Dendritic cell treated with granulocyte-macrophage colony-stimulating factor and Interleukin-4, amounts not matched to agents 40 ng/mL and 50 ng/mL, for 4 days (primary cell): Measurements from ENCODE around the gene PHF10.

Source experiments
- H3K27ac Mint-ChIP-seq: one replicate; pipeline ENCODE4 v1.8.0; 2022; ENCODE audit warnings: mild to moderate bottlenecking, mixed read lengths
- H3K27me3 Mint-ChIP-seq: one replicate; pipeline ENCODE4 v1.8.0; 2022; ENCODE audit warnings: mild to moderate bottlenecking, mixed read lengths
- H3K36me3 Mint-ChIP-seq: one replicate; pipeline ENCODE4 v1.8.0; 2022; ENCODE audit warnings: low read depth, mixed read lengths
- H3K4me1 Mint-ChIP-seq: one replicate; pipeline ENCODE4 v1.8.0; 2022; ENCODE audit warnings: low read depth, mixed read lengths
- H3K4me3 Mint-ChIP-seq: one replicate; pipeline ENCODE4 v1.8.0; 2022; ENCODE audit warnings: mild to moderate bottlenecking, moderate library complexity, mixed read lengths
- H3K9me3 Mint-ChIP-seq: one replicate; pipeline ENCODE4 v1.8.0; 2022; ENCODE audit warnings: mixed read lengths
- intact Hi-C: fragments of 100-400 bp; cut with micrococcal nuclease; formaldehyde crosslinking; loops from one replicate; pipeline ENCODE4 v1.15.0; 2022

Gene PHF10

GRCh38 chr6:169738204-169738975 lies 14.1 kb upstream of the PHF10 start:
- Mint-ChIP-seq H3K4me1 (no peaks in the 10 kb centered on the region), H3K27ac (no peak overlapping the region), H3K27me3 (peaks cover 17% of the 10 kb centered on the region), H3K36me3 (no peaks in the 10 kb centered on the region), H3K9me3 (no peaks in the 10 kb centered on the region), H3K4me3 (no peak overlapping the region)
- intact Hi-C loops = no loop called here

GRCh38 chr6:169729961-169730360 lies 5.7 kb upstream of the PHF10 start:
- no peak overlapping the region for H3K27ac Mint-ChIP-seq
- H3K4me1 Mint-ChIP-seq = no peaks in the 10 kb centered on the region
- H3K9me3 Mint-ChIP-seq = no peaks in the 10 kb centered on the region
- H3K4me3 Mint-ChIP-seq = no peak overlapping the region
- intact Hi-C loops = no loop called here
- no peaks in the 10 kb centered on the region for H3K36me3 Mint-ChIP-seq
- H3K27me3 Mint-ChIP-seq = peaks cover 14% of the 10 kb centered on the region

- Mint-ChIP-seq H3K36me3 (peaks cover 7% of the 10 kb centered on the region), H3K9me3 (no peaks in the 10 kb centered on the region), H3K4me1 (peaks cover 10% of the 10 kb centered on the region), H3K27me3 (peaks cover 4% of the 10 kb centered on the region), H3K4me3 (no peak overlapping the region), H3K27ac (no peak overlapping the region)
- intact Hi-C loops = no loop called here
Observed at GRCh38 chr6:169726963-169727362, 2.7 kb upstream of the PHF10 start.

GRCh38 chr6:169726049-169726400 lies 1.7 kb upstream of the PHF10 start:
- H3K27ac Mint-ChIP-seq = no peak overlapping the region
- H3K9me3 Mint-ChIP-seq = no peaks in the 10 kb centered on the region
- no peak overlapping the region for H3K4me3 Mint-ChIP-seq
- intact Hi-C loops = no loop called here
- peaks cover 7% of the 10 kb centered on the region for H3K36me3 Mint-ChIP-seq
- peaks cover 10% of the 10 kb centered on the region for H3K4me1 Mint-ChIP-seq
- peaks cover 4% of the 10 kb centered on the region for H3K27me3 Mint-ChIP-seq

GRCh38 chr6:169725125-169726048 lies 1.1 kb upstream of the PHF10 start:
- Mint-ChIP-seq H3K27me3 (peaks cover 4% of the 10 kb centered on the region), H3K9me3 (no peaks in the 10 kb centered on the region), H3K4me1 (peaks cover 14% of the 10 kb centered on the region), H3K4me3 (peak overlapping the region; percentile 69), H3K27ac (peak overlapping the region; percentile 41), H3K36me3 (peaks cover 7% of the 10 kb centered on the region)
- intact Hi-C loops = no loop called here

GRCh38 chr6:169723991-169724493 lies 258 bp downstream of the PHF10 start:
- peak overlapping the region; percentile 71 for H3K4me3 Mint-ChIP-seq
- H3K9me3 Mint-ChIP-seq = no peaks in the 10 kb centered on the region
- intact Hi-C loops = loop anchor here (1.0 kb wide), 2 partner anchors 22 to 27 kb away; partner anchors contain the start of genes C6orf120, DYNLT2, ERMARD and WDR27
- peaks cover 7% of the 10 kb centered on the region for H3K36me3 Mint-ChIP-seq
- H3K27ac Mint-ChIP-seq = peak overlapping the region; percentile 47
- H3K27me3 Mint-ChIP-seq = peaks cover 4% of the 10 kb centered on the region
- H3K4me1 Mint-ChIP-seq = peaks cover 19% of the 10 kb centered on the region

- H3K27me3 Mint-ChIP-seq = peaks cover 4% of the 10 kb centered on the region
- peak overlapping the region; percentile 94 for H3K27ac Mint-ChIP-seq
- intact Hi-C loops = loop anchor here (1.0 kb wide), 2 partner anchors 21 to 28 kb away; partner anchors contain the start of genes C6orf120, DYNLT2, ERMARD and WDR27
- peak overlapping the region; percentile 97 for H3K4me3 Mint-ChIP-seq
- peaks cover 19% of the 10 kb centered on the region for H3K4me1 Mint-ChIP-seq
- peaks cover 7% of the 10 kb centered on the region for H3K36me3 Mint-ChIP-seq
- H3K9me3 Mint-ChIP-seq = no peaks in the 10 kb centered on the region
Observed at GRCh38 chr6:169723200-169723909, 945 bp downstream of the PHF10 start.

- peaks cover 19% of the 10 kb centered on the region for H3K4me1 Mint-ChIP-seq
- H3K27ac Mint-ChIP-seq = peak overlapping the region; percentile 94
- intact Hi-C loops = loop anchor here (1.0 kb wide), 2 partner anchors 20 to 29 kb away; partner anchors contain the start of genes C6orf120, DYNLT2, ERMARD and WDR27
- peak overlapping the region; percentile 97 for H3K4me3 Mint-ChIP-seq
- peaks cover 7% of the 10 kb centered on the region for H3K36me3 Mint-ChIP-seq
- H3K27me3 Mint-ChIP-seq = peaks cover 4% of the 10 kb centered on the region
- no peaks in the 10 kb centered on the region for H3K9me3 Mint-ChIP-seq
Observed at GRCh38 chr6:169722362-169723199, 1.7 kb downstream of the PHF10 start.

- peaks cover 27% of the 10 kb centered on the region for H3K36me3 Mint-ChIP-seq
- H3K27me3 Mint-ChIP-seq = no peaks in the 10 kb centered on the region
- intact Hi-C loops = no loop called here
- H3K9me3 Mint-ChIP-seq = no peaks in the 10 kb centered on the region
- H3K27ac Mint-ChIP-seq = no peak overlapping the region
- H3K4me3 Mint-ChIP-seq = no peak overlapping the region
- peaks cover 19% of the 10 kb centered on the region for H3K4me1 Mint-ChIP-seq
Observed at GRCh38 chr6:169720207-169720855, 4.0 kb downstream of the PHF10 start.

- Mint-ChIP-seq H3K4me1 (peaks cover 19% of the 10 kb centered on the region), H3K27me3 (no peaks in the 10 kb centered on the region), H3K4me3 (no peak overlapping the region), H3K27ac (no peak overlapping the region), H3K36me3 (peaks cover 39% of the 10 kb centered on the region), H3K9me3 (no peaks in the 10 kb centered on the region)
- intact Hi-C loops = no loop called here
Observed at GRCh38 chr6:169719117-169719516, 5.2 kb downstream of the PHF10 start.

GRCh38 chr6:169714595-169714994 lies 9.7 kb downstream of the PHF10 start:
- no peaks in the 10 kb centered on the region for H3K4me1 Mint-ChIP-seq

GRCh38 chr6:169714178-169714577 lies 10.1 kb downstream of the PHF10 start:
- Mint-ChIP-seq H3K27ac (no peak overlapping the region), H3K36me3 (peaks cover 60% of the 10 kb centered on the region)
- intact Hi-C loops = no loop called here

More at GRCh38 chr6:169714595-169714994, 9.7 kb downstream of the PHF10 start:
- Mint-ChIP-seq H3K27ac (no peak overlapping the region), H3K4me3 (no peak overlapping the region), H3K27me3 (no peaks in the 10 kb centered on the region), H3K36me3 (peaks cover 60% of the 10 kb centered on the region), H3K9me3 (no peaks in the 10 kb centered on the region)
- intact Hi-C loops = no loop called here

More at GRCh38 chr6:169714178-169714577, 10.1 kb downstream of the PHF10 start:
- H3K4me1 Mint-ChIP-seq = no peaks in the 10 kb centered on the region
- H3K27me3 Mint-ChIP-seq = no peaks in the 10 kb centered on the region
- no peak overlapping the region for H3K4me3 Mint-ChIP-seq
- no peaks in the 10 kb centered on the region for H3K9me3 Mint-ChIP-seq
